Psoas muscle (tissue), 8 donors: Measurements from ENCODE around the gene TBL1XR1. TPM values are rescaled to one million over a fixed set of nuclear protein-coding genes. Genes with fewer than 3 reads are reported as not detected.

Experiments
- ATAC-seq, 4 donors: fragments of 200-7000 bp; cut with Tn5 transposase; one replicate each; pipeline ENCODE4 v1.9.1; 2020; ENCODE audit warnings: moderate library complexity in 3 of 4, mild to moderate bottlenecking in 2 of 4
- DNase-seq, 2 donors: peaks; one replicate each; pipeline ENCODE4 v3.0.0-alpha.2; 2020
- H3K27ac ChIP-seq: fragments of 200-600 bp; one replicate; pipeline ENCODE4 v1.8.0; 2022
- H3K27me3 ChIP-seq, 3 donors: fragments of 200-600 bp in 1 of 3; one replicate each; pipeline versions ENCODE4 v1.6.1 to v1.8.0; 2013 to 2022; ENCODE audit warnings: low read length in 2 of 3, mild to moderate bottlenecking in 2 of 3, moderate library complexity in 1 of 3; ENCODE audit not compliant: insufficient read depth in 3 of 3
- H3K36me3 ChIP-seq, 2 donors: fragments of 200-600 bp in 1 of 2; one replicate each; pipeline versions ENCODE4 v1.6.1 to v1.8.0; 2013 to 2022; ENCODE audit warnings: low read depth in 1 of 2, mild to moderate bottlenecking in 1 of 2, moderate library complexity in 1 of 2; ENCODE audit not compliant: insufficient read depth in 1 of 2
- H3K4me1 ChIP-seq: fragments of 200-600 bp; one replicate; pipeline ENCODE4 v1.8.0; 2022
- H3K4me3 ChIP-seq: fragments of 200-600 bp; one replicate; pipeline ENCODE4 v1.8.0; 2022; ENCODE audit warnings: mild to moderate bottlenecking
- H3K9me3 ChIP-seq: fragments of 200-600 bp; one replicate; pipeline ENCODE4 v1.8.0; 2022
- WGBS, 3 donors: extraction: QIAGEN DNeasy Blood & Tissue Kit; methylation state at CpG; one replicate each; pipeline versions ENCODE4 v1.1.6 to v1.1.7; 2013; 5-methylcytosine and 5-hydroxymethylcytosine counted together
- intact Hi-C, 2 donors: fragments of 100-400 bp; cut with DNase I; formaldehyde crosslinking; loops; one replicate each; pipeline versions ENCODE4 v1.11.0 to v1.14.2; 2022
- polyA plus RNA-seq, 3 donors: library from polyadenylated mRNA; stranded (reverse); fragments of 200-250 nt; gene quantifications; one replicate each; pipeline ENCODE4 v1.2.3, GENCODE V29; 2013
- total RNA-seq, 4 donors: library from RNA; stranded (reverse); fragmentation: NEBNext Ultra II Directional in 2 of 4; extraction: Animal tissue kit (Norgen Biotek cat#: 25700) in 2 of 4; gene quantifications; one replicate each; pipeline versions ENCODE4 v1.2.1 to v1.2.4, GENCODE V29; 2021 to 2023
- TF ChIP-seq, protein P1 (sequence below): fragments of 200-600 bp; IDR thresholded peaks from one replicate; pipeline ENCODE4 v1.8.0; 2022; ENCODE audit warnings: antibody characterized with exemption
- donor health status: healthy with polysubstance abuse.
- donor health status: DM: no; HTN: no; CAD: no; lungs with moderate emphysema.
- donor health status: Bipolar disorder and iron deficiency.
- donor health status: healthy.
- donor health status: DM: yes; HTN: yes; CAD: no.
- donor health status: DM: no; HTN: no; CAD: no.
- donor health status: DM: no; HTN: no; CAD: no.
- donor health status: DM: yes; HTN: yes; CAD: no.

Gene TBL1XR1
- total and polyA plus RNA-seq, 7 donors, result 7.3 to 97.4 (median 58.6) TPM

- DNase-seq, result no peak
- intact Hi-C loops, result no loop called here
- Histone ChIP-seq H3K4me1 (peaks cover 52% of the 10 kb centered on the region), H3K27me3 (no peaks in the 10 kb centered on the region), H3K36me3 (no peaks in the 10 kb centered on the region), H3K9me3 (no peaks in the 10 kb centered on the region), H3K27ac (no peak overlapping the region), H3K4me3 (no peak overlapping the region)
- TF ChIP-seq, protein P1, sequence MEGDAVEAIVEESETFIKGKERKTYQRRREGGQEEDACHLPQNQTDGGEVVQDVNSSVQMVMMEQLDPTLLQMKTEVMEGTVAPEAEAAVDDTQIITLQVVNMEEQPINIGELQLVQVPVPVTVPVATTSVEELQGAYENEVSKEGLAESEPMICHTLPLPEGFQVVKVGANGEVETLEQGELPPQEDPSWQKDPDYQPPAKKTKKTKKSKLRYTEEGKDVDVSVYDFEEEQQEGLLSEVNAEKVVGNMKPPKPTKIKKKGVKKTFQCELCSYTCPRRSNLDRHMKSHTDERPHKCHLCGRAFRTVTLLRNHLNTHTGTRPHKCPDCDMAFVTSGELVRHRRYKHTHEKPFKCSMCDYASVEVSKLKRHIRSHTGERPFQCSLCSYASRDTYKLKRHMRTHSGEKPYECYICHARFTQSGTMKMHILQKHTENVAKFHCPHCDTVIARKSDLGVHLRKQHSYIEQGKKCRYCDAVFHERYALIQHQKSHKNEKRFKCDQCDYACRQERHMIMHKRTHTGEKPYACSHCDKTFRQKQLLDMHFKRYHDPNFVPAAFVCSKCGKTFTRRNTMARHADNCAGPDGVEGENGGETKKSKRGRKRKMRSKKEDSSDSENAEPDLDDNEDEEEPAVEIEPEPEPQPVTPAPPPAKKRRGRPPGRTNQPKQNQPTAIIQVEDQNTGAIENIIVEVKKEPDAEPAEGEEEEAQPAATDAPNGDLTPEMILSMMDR, result no peak
- 81 to 95% (median 87%) methylated on average over 2 of the region's 2 CpGs for WGBS, 3 donors
- no peak for ATAC-seq
Observed at GRCh38 chr3:177062052-177062732, 135.1 kb downstream of the TBL1XR1 start.

- intact Hi-C loops, result no loop called here
- no peak for DNase-seq
- WGBS, 3 donors, result 60 to 77% (median 63%) methylated on average over 4 of the region's 4 CpGs
- TF ChIP-seq, protein P1, result no peak
- Histone ChIP-seq H3K36me3 (no peaks in the 10 kb centered on the region), H3K27me3 (no peaks in the 10 kb centered on the region), H3K9me3 (no peaks in the 10 kb centered on the region), H3K4me3 (no peak overlapping the region), H3K4me1 (peaks cover 53% of the 10 kb centered on the region), H3K27ac (no peak overlapping the region)
- ATAC-seq, result no peak
Observed at GRCh38 chr3:177061369-177061768, 135.9 kb downstream of the TBL1XR1 start.

- no peak for ATAC-seq
- 27 to 72% (median 51%) methylated on average over 1 of the region's 1 CpG for WGBS, 3 donors
- H3K27ac ChIP-seq, result no peak overlapping the region
Observed at GRCh38 chr3:177060492-177060891, 136.8 kb downstream of the TBL1XR1 start.

GRCh38 chr3:177058648-177059047, 138.6 kb downstream of the TBL1XR1 start:
- 71 to 83% (median 78%) methylated on average over 2 of the region's 2 CpGs for WGBS, 3 donors
- intact Hi-C loops, result no loop called here
- Histone ChIP-seq H3K9me3 (no peaks in the 10 kb centered on the region), H3K27me3 (no peaks in the 10 kb centered on the region), H3K4me3 (no peak overlapping the region), H3K4me1 (peaks cover 49% of the 10 kb centered on the region), H3K27ac (no peak overlapping the region), H3K36me3 (no peaks in the 10 kb centered on the region)
- DNase-seq (no peak), ATAC-seq (no peak)
- TF ChIP-seq, protein P1, result no peak

More at GRCh38 chr3:177060492-177060891, 136.8 kb downstream of the TBL1XR1 start:
- DNase-seq, result no peak
- Histone ChIP-seq H3K27me3 (no peaks in the 10 kb centered on the region), H3K36me3 (no peaks in the 10 kb centered on the region), H3K4me3 (no peak overlapping the region), H3K4me1 (peaks cover 54% of the 10 kb centered on the region), H3K9me3 (no peaks in the 10 kb centered on the region)
- TF ChIP-seq, protein P1, result no peak
- intact Hi-C loops, result no loop called here

- intact Hi-C loops, result no loop called here
- Histone ChIP-seq H3K4me3 (no peak overlapping the region), H3K27me3 (no peaks in the 10 kb centered on the region), H3K9me3 (no peaks in the 10 kb centered on the region), H3K36me3 (peaks cover 0 to 6% of the 10 kb centered on the region in 2 donors), H3K4me1 (peaks cover 46% of the 10 kb centered on the region), H3K27ac (no peak overlapping the region)
- no peak for DNase-seq
- TF ChIP-seq, protein P1, result no peak
- ATAC-seq, result peak in 2 of 4 donors; percentile 39 to 43
- WGBS, 3 donors, result 57 to 79% (median 78%) methylated on average over 4 of the region's 4 CpGs
Observed at GRCh38 chr3:177057768-177058167, 139.5 kb downstream of the TBL1XR1 start.
